Hepatic stellate cell (primary cell): Measurements from ENCODE around the gene IQCM.

Experiments
- DNase-seq: peaks from one replicate; pipeline ENCODE4 v3.0.0; 2011; ENCODE audit warnings: low spot score

IQCM gene, protein sequence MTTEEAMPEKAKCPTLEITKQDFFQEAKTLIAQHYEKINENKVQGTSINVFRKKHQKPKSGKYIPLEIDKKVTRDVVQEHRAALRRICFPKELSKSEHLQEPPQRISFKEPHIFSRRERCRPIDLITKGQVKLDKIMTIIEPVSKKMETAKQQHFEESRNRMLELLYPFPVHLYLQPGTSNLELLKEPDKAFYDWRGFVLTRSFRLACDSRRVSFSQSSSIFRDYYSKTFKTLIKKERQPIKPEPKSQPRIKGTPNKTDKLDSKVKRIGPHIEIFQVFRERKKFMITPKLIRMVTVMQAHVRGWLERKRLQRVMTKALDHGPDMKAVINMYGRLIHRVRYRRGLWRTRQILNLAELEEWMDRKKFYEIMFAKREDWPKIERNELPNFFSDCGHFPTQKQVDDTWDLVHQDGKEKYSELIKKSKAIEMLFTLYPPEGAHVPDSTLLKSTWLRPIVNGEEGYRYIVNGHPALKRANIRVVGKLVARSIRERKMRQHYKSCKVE

DNA sequence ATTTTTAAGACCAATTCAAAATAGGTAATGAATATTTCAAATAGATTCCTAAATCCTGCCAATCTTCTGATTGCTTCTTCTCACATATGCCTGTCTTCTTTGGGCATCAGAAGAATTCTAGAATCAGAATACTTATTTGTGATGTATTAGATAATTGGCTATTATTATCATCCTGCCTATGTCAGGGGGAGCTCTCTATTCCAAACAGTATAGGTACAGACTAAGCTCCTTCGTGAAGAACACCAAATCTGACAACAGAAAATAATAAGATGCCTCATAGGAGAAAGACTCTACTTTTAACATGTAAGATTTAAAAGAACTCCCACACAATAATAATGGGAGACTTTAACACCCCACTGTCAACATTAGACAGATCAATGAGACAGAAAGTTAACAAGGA is at the start of gene IQCM:
Gene IQCM, minus strand, starts transcription at position 101 of the 400 bp plus-strand sequence. CDS start 73,152 bp downstream, outside the sequence.
- no peak for DNase-seq

DNA sequence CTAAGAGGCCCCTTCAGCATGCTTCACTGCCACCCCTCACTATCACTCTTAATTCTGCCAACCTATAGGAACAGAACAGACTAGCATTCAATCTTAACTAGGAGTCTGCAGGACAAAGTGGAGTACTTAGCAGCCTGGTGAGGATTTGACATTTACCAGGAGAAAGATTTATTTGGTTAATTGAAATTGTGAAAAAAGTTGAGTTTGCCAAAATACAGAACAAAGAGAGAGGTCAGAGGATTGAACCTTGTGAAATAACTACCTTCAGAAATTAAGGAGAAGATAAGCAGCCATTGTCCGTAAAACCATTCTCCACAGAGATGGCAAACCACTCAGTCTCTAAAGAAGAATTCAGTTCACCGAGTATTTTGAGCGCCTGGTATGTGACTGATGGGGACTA is 41.8 kb upstream of the IQCM start:
- no peak for DNase-seq

- DNase-seq = no peak
Measured at GRCh38 chr4:149845743-149846142, 30.1 kb upstream of the IQCM start.

DNA sequence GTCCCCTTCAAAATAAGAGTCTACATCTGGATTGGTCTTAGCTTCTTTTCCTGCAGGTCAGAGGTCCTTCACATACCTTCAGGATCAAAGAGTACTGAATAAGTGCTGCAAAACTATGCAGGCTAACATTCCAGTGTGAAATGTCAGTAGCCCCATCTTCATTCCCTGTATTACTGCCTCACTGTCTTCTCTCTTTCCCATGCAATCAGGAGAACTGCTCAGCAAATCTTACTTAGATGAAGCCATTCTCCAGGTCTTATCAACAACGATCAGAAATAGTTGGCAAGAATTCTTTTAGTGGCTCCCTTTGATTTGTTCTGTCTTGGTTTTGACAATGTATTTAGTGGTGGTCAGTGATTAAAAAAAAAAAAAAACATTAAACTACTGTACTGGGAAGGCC is 26.0 kb upstream of the IQCM start:
- no peak for DNase-seq

- no peak for DNase-seq
Measured at GRCh38 chr4:149838036-149838435, 22.4 kb upstream of the IQCM start.

- no peak for DNase-seq
Measured at GRCh38 chr4:149836546-149836945, 20.9 kb upstream of the IQCM start.

DNA sequence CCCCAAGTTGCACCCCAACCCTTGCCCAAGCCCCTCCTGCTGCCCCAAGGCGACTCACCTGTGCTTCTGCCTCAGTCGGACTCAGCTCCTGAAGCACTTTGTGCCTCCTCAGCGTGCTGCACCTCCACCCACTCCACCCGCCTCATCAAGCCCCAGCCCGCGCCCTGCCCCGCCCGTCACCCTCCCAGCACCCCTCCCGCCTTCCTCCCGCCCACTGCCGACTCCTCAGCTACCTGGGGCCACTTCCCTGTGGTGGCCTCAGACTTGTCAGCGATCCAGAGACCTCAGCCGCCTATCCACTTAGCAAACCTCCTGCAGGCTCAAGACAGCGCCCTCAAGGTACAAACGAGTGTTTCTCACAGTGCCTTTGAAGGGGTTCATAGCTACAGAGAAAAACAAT is 19.6 kb upstream of the IQCM start:
- no peak for DNase-seq

- no peak for DNase-seq
Measured at GRCh38 chr4:149831656-149832208, 16.1 kb upstream of the IQCM start.

DNA sequence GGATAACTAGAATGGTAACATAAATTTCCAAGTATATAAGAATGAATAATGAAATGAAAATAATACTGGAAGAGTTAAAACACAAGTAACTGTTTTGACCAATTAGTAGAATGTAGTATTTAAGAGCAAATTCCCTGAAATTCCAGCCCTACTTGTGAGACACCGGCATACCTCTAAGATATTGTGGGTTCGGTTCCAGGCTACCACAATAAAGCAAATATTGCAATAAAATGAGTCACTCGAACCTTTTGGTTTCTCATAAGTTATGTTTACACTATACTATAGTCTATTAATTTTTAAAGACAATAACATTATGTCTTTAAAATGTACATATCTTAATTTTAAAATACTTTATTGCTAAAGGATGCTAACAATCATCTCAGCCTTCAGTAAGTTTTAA is 15.2 kb upstream of the IQCM start:
- no peak for DNase-seq

DNA sequence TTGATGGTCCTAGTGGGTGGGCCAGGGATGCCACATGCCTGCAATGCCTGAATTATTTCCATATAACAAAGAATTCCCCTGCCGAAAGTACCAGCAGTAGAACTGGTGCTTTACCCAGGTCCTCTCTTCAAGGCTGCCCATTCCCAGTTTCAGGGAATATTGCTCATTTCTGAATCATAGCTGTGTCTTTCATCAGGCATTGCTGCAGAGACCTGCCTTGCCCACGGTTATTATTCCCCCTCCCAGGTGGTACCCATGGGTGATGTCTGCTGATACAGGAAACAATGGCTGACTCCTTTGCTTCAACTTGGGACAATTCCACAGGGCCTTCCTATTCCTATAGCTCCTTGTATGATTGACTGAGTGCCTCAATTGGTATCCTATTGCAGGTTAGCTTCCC is 9.7 kb upstream of the IQCM start:
- DNase-seq = no peak

DNA sequence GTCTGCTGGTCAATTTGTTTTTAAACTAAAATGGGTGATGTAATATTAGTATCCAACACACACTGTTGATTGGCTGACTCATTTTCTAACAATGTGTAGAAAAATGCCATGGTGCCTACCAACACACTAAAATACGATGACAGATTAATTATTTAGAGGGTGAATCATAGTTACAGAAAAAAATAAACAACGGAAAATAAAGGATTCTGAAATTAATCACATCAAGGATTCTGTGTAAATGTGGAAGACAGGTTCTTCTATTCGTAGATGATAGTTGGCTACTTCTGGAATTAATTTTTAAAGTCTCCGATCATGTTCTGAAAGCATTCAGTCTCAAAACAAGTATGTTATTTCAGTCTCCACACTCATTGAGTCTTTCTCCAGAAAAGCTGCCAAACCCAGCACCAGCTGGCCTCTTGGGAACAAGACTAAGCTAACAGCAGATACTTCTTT is 8.2 kb upstream of the IQCM start:
- DNase-seq = peak; percentile 47

DNA sequence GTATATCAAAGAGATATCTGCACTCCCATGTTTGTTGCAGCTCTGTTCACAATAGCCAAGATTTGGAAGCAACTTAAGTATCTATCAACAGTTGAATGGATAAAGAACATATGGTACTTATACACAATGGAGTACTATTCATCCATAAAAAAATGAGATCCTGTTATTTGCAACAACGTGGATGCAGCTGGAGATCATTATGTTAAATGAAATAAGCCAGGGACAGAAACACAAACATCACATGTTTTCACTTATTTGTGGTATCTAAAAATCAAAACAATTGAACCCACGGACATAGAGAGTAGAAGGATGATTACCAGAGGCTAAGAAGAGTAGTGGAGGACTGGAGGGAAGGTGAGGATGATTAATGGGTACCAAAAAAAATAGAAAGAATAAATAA is 14.2 kb downstream of the IQCM start:
- DNase-seq = no peak

- DNase-seq = no peak
Measured at GRCh38 chr4:149799546-149799945, 16.1 kb downstream of the IQCM start.

GRCh38 chr4:149796381-149796780 is 19.3 kb downstream of the IQCM start:
- DNase-seq = no peak

- no peak for DNase-seq
Measured at GRCh38 chr4:149795256-149795655, 20.4 kb downstream of the IQCM start.

GRCh38 chr4:149794352-149794751 is 21.3 kb downstream of the IQCM start:
- DNase-seq = no peak

DNA sequence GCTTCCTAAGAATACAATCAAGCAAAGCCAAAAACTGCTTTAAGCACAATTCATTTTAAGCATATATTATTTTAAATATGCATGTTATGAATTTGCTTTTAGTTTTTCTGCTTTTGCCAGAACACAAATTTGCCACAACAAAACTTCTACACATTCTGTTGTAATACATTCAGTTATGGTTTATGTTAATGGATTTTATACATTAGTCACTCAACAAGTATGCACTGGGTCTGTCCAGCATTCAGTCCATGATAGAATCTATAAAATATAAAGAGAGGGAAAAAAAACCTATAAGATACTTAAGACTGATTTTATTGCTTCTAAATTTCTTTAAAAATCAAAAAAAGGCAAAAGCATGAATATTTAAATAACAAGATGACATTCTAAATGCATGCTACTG is 22.2 kb downstream of the IQCM start:
- DNase-seq = no peak

- no peak for DNase-seq
Measured at GRCh38 chr4:149791851-149792250, 23.8 kb downstream of the IQCM start.

- no peak for DNase-seq
Measured at GRCh38 chr4:149790172-149790907, 25.3 kb downstream of the IQCM start.

- DNase-seq = no peak
Measured at GRCh38 chr4:149788300-149788699, 27.3 kb downstream of the IQCM start.

GRCh38 chr4:149785696-149786431 is 29.8 kb downstream of the IQCM start:
- DNase-seq = no peak

GRCh38 chr4:149784018-149784417 is 31.6 kb downstream of the IQCM start:
- DNase-seq = no peak
